HCT116 (cell line): ENCODE measurements around the gene MMP25. TPM values are rescaled to one million over a fixed set of nuclear protein-coding genes. Genes with fewer than 3 reads are reported as not detected.

ENCODE experiments used
- ATAC-seq: fragments of 200-7000 bp; cut with Tn5 transposase; 2 replicates; pipeline ENCODE4 v1.9.1; 2020; ENCODE audit warnings: mild to moderate bottlenecking, moderate library complexity
- BruUV-seq: library from RNA; stranded (reverse); fragments of 400-500 nt; replicated peaks from 2 replicates; lab custom pipeline; 2021; lab: Mats Ljungman, UMichigan
- CTCF ChIA-PET: fragments of 300-600 bp; sonication (Branson Sonifier 250); formaldehyde crosslinking; loops from one replicate; lab custom pipeline; 2021; ENCODE audit warnings: antibody characterized with exemption; lab: Charles Lee
- POLR2A ChIA-PET: fragments of 300-600, 350-600 bp; sonication (Branson Sonifier 250); formaldehyde crosslinking; loops from one replicate; lab custom pipeline; 2021; ENCODE audit warnings: antibody characterized with exemption; lab: Charles Lee
- RAD21 ChIA-PET, 2 experiments: fragments of 300-600 bp; sonication (Branson Sonifier 250); formaldehyde crosslinking; loops; one replicate each; lab custom pipeline; 2023; ENCODE audit warnings: low total read pairs in 2 of 2; ENCODE audit not compliant: uncharacterized antibody in 2 of 2, unreplicated experiment in 2 of 2, low non-redundant PET in 1 of 2; lab: Charles Lee
- DNase-seq: peaks from one replicate; pipeline ENCODE4 v3.0.0-alpha.2; 2010; ENCODE audit warnings: low read depth, low spot score
- H2AFZ ChIP-seq: fragments of 200-600 bp; shearing (Covaris generic), sonication (generic); 2 replicates; pipeline ENCODE4 v1.6.1; 2017; ENCODE audit warnings: low read depth, mixed run types, mixed read lengths, antibody characterized with exemption, low read length; ENCODE audit not compliant: poor library complexity, severe bottlenecking
- H3K27ac ChIP-seq: 2 replicates; pipeline ENCODE4 v1.5.1; 2012; ENCODE audit warnings: low read depth, low read length
- H3K27me3 ChIP-seq: fragments of 200-600 bp; sonication (generic); 2 replicates; pipeline ENCODE4 v1.6.1; 2016; ENCODE audit warnings: mixed run types, low read length, mixed read lengths; ENCODE audit not compliant: insufficient read depth
- H3K36me3 ChIP-seq, 2 experiments: fragments of 200-500 bp in 1 of 2; fragments of 200-600 bp in 1 of 2; sonication (Bioruptor generic) in 1 of 2; sonication (generic) in 1 of 2; 2 replicates each; pipeline versions ENCODE4 v1.5.1 to v1.6.1; 2014 to 2016; ENCODE audit warnings: low read length in 2 of 2, inconsistent platforms in 1 of 2, mixed read lengths in 1 of 2, mixed run types in 1 of 2; ENCODE audit not compliant: insufficient read depth in 2 of 2, control insufficient read depth in 1 of 2
- H3K4me1 ChIP-seq, 2 experiments: fragments of 200-600 bp in 1 of 2; sonication (generic) in 1 of 2; 2 replicates each; pipeline versions ENCODE4 v1.5.1 to v1.6.1; 2012 to 2017; ENCODE audit warnings: low read length in 2 of 2, inconsistent platforms in 1 of 2, mild to moderate bottlenecking in 1 of 2, mixed read lengths in 1 of 2, mixed run types in 1 of 2, moderate library complexity in 1 of 2; ENCODE audit not compliant: insufficient read depth in 2 of 2, control insufficient read depth in 1 of 2
- H3K4me2 ChIP-seq: fragments of 200-600 bp; sonication (generic); 2 replicates; pipeline ENCODE4 v1.6.1; 2017; ENCODE audit warnings: mixed run types, low read length, mixed read lengths
- H3K4me3 ChIP-seq, 2 experiments: fragments of 200-600 bp in 1 of 2; sonication (generic) in 1 of 2; replicated peaks in 1 of 2; 2 replicates each; pipeline ENCODE4 v1.5.1; 2011 to 2016; ENCODE audit warnings: low read length in 2 of 2, control low read depth in 1 of 2, low read depth in 1 of 2, mild to moderate bottlenecking in 1 of 2, mixed read lengths in 1 of 2, mixed run types in 1 of 2
- H3K79me2 ChIP-seq: fragments of 200-600 bp; sonication (generic); 2 replicates; pipeline ENCODE4 v1.6.1; 2017; ENCODE audit warnings: mild to moderate bottlenecking, mixed run types, low read length, moderate library complexity, mixed read lengths; ENCODE audit not compliant: insufficient read depth
- H3K9ac ChIP-seq: fragments of 200-600 bp; sonication (generic); 2 replicates; pipeline ENCODE4 v1.6.1; 2016; ENCODE audit warnings: low read length, mixed read lengths
- H3K9me2 ChIP-seq: fragments of 200-600 bp; sonication (generic), shearing (Covaris generic); 2 replicates; pipeline ENCODE4 v1.6.1; 2017; ENCODE audit warnings: mixed run types, mild to moderate bottlenecking, moderate library complexity; ENCODE audit not compliant: insufficient read depth
- H3K9me3 ChIP-seq, 2 experiments: fragments of 200-500 bp in 1 of 2; fragments of 200-600 bp in 1 of 2; sonication (Bioruptor generic) in 1 of 2; sonication (generic) in 1 of 2; 2 replicates each; pipeline ENCODE4 v1.6.1; 2014 to 2017; ENCODE audit warnings: low read length in 2 of 2, mixed read lengths in 2 of 2, inconsistent platforms in 1 of 2, low read depth in 1 of 2, mild to moderate bottlenecking in 1 of 2, mixed run types in 1 of 2, moderate library complexity in 1 of 2; ENCODE audit not compliant: control insufficient read depth in 1 of 2, insufficient read depth in 1 of 2
- H4K20me1 ChIP-seq: fragments of 200-600 bp; sonication (generic), shearing (Covaris generic); 2 replicates; pipeline ENCODE4 v1.6.1; 2017; ENCODE audit warnings: mixed run types, mild to moderate bottlenecking, moderate library complexity; ENCODE audit not compliant: insufficient read depth
- ATF3 ChIP-seq: IDR thresholded peaks from 2 replicates; pipeline ENCODE4 v1.6.1; 2012
- CEBPB ChIP-seq: IDR thresholded peaks from 2 replicates; pipeline ENCODE4 v1.6.1; 2012; ENCODE audit warnings: low read depth
- EGR1 ChIP-seq: IDR thresholded peaks from 2 replicates; pipeline ENCODE4 v1.6.1; 2012; ENCODE audit warnings: low read depth
- EZH2 ChIP-seq: fragments of 200-600 bp; sonication (generic); IDR thresholded peaks from 2 replicates; pipeline ENCODE4 v1.6.1; 2017; ENCODE audit warnings: antibody characterized with exemption, mixed run types
- EZH2phosphoT487 ChIP-seq: fragments of 200-600 bp; IDR thresholded peaks from 2 replicates; pipeline ENCODE4 v1.6.1; 2018; ENCODE audit warnings: antibody characterized with exemption, borderline replicate concordance
- POLR2A ChIP-seq: IDR thresholded peaks from 2 replicates; pipeline ENCODE4 v1.7.0; 2011; ENCODE audit warnings: borderline replicate concordance; ENCODE audit not compliant: insufficient read depth, insufficient read length; ENCODE audit errors: extremely low read depth
- POLR2AphosphoS5 ChIP-seq: IDR thresholded peaks from 2 replicates; pipeline ENCODE4 v1.6.1; 2011; ENCODE audit warnings: mild to moderate bottlenecking, low read depth, low read length, moderate library complexity
- RAD21 ChIP-seq: IDR thresholded peaks from 2 replicates; pipeline ENCODE4 v1.6.1; 2012; ENCODE audit warnings: low read depth, mild to moderate bottlenecking
- SP1 ChIP-seq: IDR thresholded peaks from 2 replicates; pipeline ENCODE4 v1.6.1; 2012; ENCODE audit warnings: low read depth
- SRF ChIP-seq: IDR thresholded peaks from 2 replicates; pipeline ENCODE4 v1.6.1; 2012; ENCODE audit warnings: low read depth
- TCF7L2 ChIP-seq: IDR thresholded peaks from 2 replicates; pipeline ENCODE4 v1.7.0; 2011; ENCODE audit warnings: borderline replicate concordance, inconsistent platforms; ENCODE audit not compliant: insufficient read depth, insufficient read length; ENCODE audit errors: extremely low read depth
- YY1 ChIP-seq: IDR thresholded peaks from 2 replicates; pipeline ENCODE4 v1.6.1; 2011; ENCODE audit warnings: low read length, low read depth, moderate library complexity, mild to moderate bottlenecking; ENCODE audit not compliant: insufficient replicate concordance; ENCODE audit errors: extremely low read depth
- ZFX ChIP-seq: fragments of 450-650 bp; IDR thresholded peaks from 2 replicates; pipeline ENCODE4 v1.6.1; 2017
- ZNF274 ChIP-seq: fragments of 200-500 bp; sonication (Bioruptor generic); IDR thresholded peaks from 2 replicates; pipeline ENCODE4 v1.6.1; 2014; ENCODE audit warnings: mild to moderate bottlenecking, low read depth, low read length, inconsistent platforms
- intact Hi-C: fragments of 100-400 bp; cut with micrococcal nuclease; formaldehyde crosslinking; loops from 2 replicates; pipeline ENCODE4 v1.10.0; 2022
- total RNA-seq: library from RNA; stranded (reverse); gene quantifications from one replicate; pipeline ENCODE4 v1.2.1, GENCODE V29; 2021; ENCODE audit not compliant: unreplicated experiment
- TF ChIP-seq, protein P1 (sequence below), 3 experiments: fragments of 200-600 bp in 1 of 3; sonication (generic) in 1 of 3; IDR thresholded peaks in 2 of 3; conservative IDR thresholded peaks in 1 of 3; 2 replicates each; pipeline ENCODE4 v1.5.1; 2012 to 2017; ENCODE audit warnings: low read depth in 2 of 3, low read length in 2 of 3, antibody characterized with exemption in 1 of 3, borderline replicate concordance in 1 of 3, control low read depth in 1 of 3, mild to moderate bottlenecking in 1 of 3, mixed read lengths in 1 of 3, mixed run types in 1 of 3, moderate library complexity in 1 of 3; ENCODE audit not compliant: insufficient read depth in 1 of 3
- TF ChIP-seq, protein P2 (sequence below): IDR thresholded peaks from 2 replicates; pipeline ENCODE4 v1.6.1; 2012

The MMP25 gene
- total RNA-seq, 1 experiment from 2014 or later, result 2.5 TPM

GRCh38 chr16:3035289-3035971 is 10.9 kb upstream of the MMP25 start:
- Histone ChIP-seq H3K9me3 (no peaks in the 10 kb centered on the region), H2AFZ (no peak overlapping the region), H4K20me1 (no peaks in the 10 kb centered on the region), H3K4me3 (peak overlapping the region; percentile 61 to 76), H3K9me2 (no peaks in the 10 kb centered on the region), H3K4me1 (peaks cover 14 to 54% of the 10 kb centered on the region in 2 experiments), H3K36me3 (no peaks in the 10 kb centered on the region), H3K4me2 (peak overlapping the region; percentile 95), H3K27ac (no peak overlapping the region; the same call in 1 of the 2 replicates), H3K79me2 (no peaks in the 10 kb centered on the region), H3K9ac (peak overlapping the region; percentile 75), H3K27me3 (no peaks in the 10 kb centered on the region)
- ChIA-PET RAD21 (no interaction called here), CTCF (interaction anchor here (1.1 to 1.5 kb wide), 2 partner anchors 8 to 15 kb away, joined by 3 read pairs; partner anchors contain the start of gene TNFRSF12A), POLR2A (interaction anchor here (1.0 kb wide), 1 partner anchor 15 kb away, joined by 3 read pairs; no protein-coding TSS in a partner anchor)
- intact Hi-C loops, result no loop called here
- DNase-seq (no peak), ATAC-seq (no peak)
- BruUV-seq, result no TSS peak
- TF ChIP-seq ATF3 (no peak), ZFX (no peak), RAD21 (no peak)

DNA sequence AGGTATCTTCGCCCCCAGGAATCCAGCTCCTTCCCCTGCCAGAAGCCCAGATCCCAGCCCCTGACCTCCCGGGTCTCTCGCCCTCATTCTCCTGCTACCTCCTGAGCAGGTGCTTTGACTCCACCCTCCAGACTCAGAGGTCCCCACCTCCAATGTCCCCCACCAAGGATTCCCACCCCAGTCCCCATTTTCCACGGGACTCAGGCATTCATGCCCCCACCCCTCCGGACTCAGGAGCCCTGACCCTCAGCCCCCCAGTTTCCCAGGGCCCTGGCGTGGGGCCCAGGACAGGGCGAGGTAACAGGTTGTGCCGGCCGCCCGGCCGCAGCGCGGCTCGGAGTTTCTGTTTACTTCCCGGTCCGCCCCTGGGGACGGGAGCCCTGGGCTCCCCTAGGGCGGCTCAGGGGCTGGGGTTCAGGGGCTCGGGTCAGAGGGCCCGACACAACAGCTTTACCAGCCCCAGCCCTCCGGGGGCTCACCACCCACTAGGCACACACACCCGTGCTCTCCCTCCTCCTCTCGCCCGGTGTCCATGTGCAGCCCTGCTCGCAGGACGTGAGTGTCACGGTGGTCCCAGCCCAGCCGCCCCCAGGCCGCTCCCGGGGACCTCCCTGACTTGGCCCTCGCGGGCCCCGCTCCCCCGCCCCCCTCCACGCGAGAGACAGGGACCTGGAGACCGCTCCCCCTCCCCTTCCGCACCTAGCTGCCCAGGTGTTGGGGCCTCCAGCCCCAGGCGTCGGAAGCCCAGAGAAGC is 10.2 kb upstream of the MMP25 start:
- Histone ChIP-seq H3K36me3 (no peaks in the 10 kb centered on the region), H3K9ac (peak overlapping the region; percentile 75), H3K27me3 (no peaks in the 10 kb centered on the region), H3K9me2 (no peaks in the 10 kb centered on the region), H4K20me1 (no peaks in the 10 kb centered on the region), H3K4me2 (peak overlapping the region; percentile 95), H3K4me1 (peaks cover 15 to 52% of the 10 kb centered on the region in 2 experiments), H3K4me3 (peak overlapping the region; percentile 61 to 76), H3K9me3 (no peaks in the 10 kb centered on the region), H3K27ac (peak overlapping the region; percentile 26; the same call in 1 of the 2 replicates), H2AFZ (no peak overlapping the region), H3K79me2 (no peaks in the 10 kb centered on the region)
- POLR2A ChIA-PET, result no interaction called here
- no TSS peak for BruUV-seq
- CTCF ChIA-PET, result interaction anchor here (1.1 kb wide), 1 partner anchor 9 kb away, joined by 3 read pairs; no protein-coding TSS in a partner anchor
- RAD21 ChIA-PET, result no interaction called here
- ATAC-seq, result peak; percentile 29
- intact Hi-C loops, result no loop called here
- TF ChIP-seq EZH2 (no peak), POLR2AphosphoS5 (no peak), ATF3 (no peak), EZH2phosphoT487 (no peak), SP1 (no peak), CEBPB (no peak), YY1 (no peak), RAD21 (no peak), TCF7L2 (no peak), ZNF274 (no peak), SRF (no peak), POLR2A (no peak), EGR1 (no peak)
- TF ChIP-seq, protein P1, sequence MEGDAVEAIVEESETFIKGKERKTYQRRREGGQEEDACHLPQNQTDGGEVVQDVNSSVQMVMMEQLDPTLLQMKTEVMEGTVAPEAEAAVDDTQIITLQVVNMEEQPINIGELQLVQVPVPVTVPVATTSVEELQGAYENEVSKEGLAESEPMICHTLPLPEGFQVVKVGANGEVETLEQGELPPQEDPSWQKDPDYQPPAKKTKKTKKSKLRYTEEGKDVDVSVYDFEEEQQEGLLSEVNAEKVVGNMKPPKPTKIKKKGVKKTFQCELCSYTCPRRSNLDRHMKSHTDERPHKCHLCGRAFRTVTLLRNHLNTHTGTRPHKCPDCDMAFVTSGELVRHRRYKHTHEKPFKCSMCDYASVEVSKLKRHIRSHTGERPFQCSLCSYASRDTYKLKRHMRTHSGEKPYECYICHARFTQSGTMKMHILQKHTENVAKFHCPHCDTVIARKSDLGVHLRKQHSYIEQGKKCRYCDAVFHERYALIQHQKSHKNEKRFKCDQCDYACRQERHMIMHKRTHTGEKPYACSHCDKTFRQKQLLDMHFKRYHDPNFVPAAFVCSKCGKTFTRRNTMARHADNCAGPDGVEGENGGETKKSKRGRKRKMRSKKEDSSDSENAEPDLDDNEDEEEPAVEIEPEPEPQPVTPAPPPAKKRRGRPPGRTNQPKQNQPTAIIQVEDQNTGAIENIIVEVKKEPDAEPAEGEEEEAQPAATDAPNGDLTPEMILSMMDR (IDR thresholded peaks at IDR 0.05 in 2 of 3, conservative IDR thresholded peaks at IDR 0.05 in 1 of 3; ENCODE audit: borderline replicate concordance in 1 of 3, insufficient read depth in 1 of 3, low read depth in 2 of 3, low read length in 2 of 3), result no peak
- TF ChIP-seq, protein P2, sequence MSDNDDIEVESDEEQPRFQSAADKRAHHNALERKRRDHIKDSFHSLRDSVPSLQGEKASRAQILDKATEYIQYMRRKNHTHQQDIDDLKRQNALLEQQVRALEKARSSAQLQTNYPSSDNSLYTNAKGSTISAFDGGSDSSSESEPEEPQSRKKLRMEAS, result no peak
- DNase-seq, result no peak
